Right lobe of liver (tissue), 4 donors: Measurements from ENCODE around the gene FCN3.

Experiments
- CTCF ChIP-seq, 4 donors: fragments of 200-600 bp in 3 of 4; fragments of 450-650 bp in 1 of 4; IDR thresholded peaks; one replicate each; pipeline versions ENCODE4 v1.5.1 to v1.8.0; 2016 to 2022; ENCODE audit warnings: antibody characterized with exemption in 4 of 4, mild to moderate bottlenecking in 2 of 4
- POLR2A ChIP-seq: fragments of 450-650 bp; IDR thresholded peaks from one replicate; pipeline ENCODE4 v1.6.1; 2017; ENCODE audit warnings: antibody characterized with exemption, mild to moderate bottlenecking
- donor health status: DM: no; HTN: no; CAD: no.
- donor health status: DM: no; HTN: no; CAD: no.
- donor health status: DM: no; HTN: yes; CAD: no.

GRCh38 chr1:27408151-27408550, 33.5 kb upstream of the FCN3 start:
- TF ChIP-seq POLR2A (no peak), CTCF (IDR thresholded peaks at IDR 0.05) (no peak)
